GM12878 (cell line): ENCODE data around the gene TLR10. TPM values are rescaled to one million over a fixed set of nuclear protein-coding genes. Genes with fewer than 3 reads are reported as not detected.

Experiments used
- BCLAF1 ChIP-seq: fragments of 450-650 bp; IDR thresholded peaks from 2 replicates; pipeline ENCODE4 v1.6.1; 2017; ENCODE audit warnings: antibody characterized with exemption, mild to moderate bottlenecking, moderate library complexity
- BMI1 ChIP-seq: fragments of 450-650 bp; IDR thresholded peaks from 2 replicates; pipeline ENCODE4 v1.6.1; 2016; ENCODE audit warnings: mild to moderate bottlenecking, moderate library complexity, borderline replicate concordance
- CBFB ChIP-seq: IDR thresholded peaks from 2 replicates; pipeline ENCODE4 v1.6.1; 2016; ENCODE audit warnings: antibody characterized with exemption, low read depth
- IKZF1 ChIP-seq: fragments of 450-650 bp; conservative IDR thresholded peaks from 2 replicates; pipeline ENCODE4 v1.6.1; 2017; ENCODE audit warnings: antibody characterized with exemption, mild to moderate bottlenecking
- JUND ChIP-seq: IDR thresholded peaks from 2 replicates; pipeline ENCODE4 v1.6.1; 2012; ENCODE audit warnings: low read depth, mild to moderate bottlenecking, low read length, improper control_type of control experiment, moderate library complexity
- KDM1A ChIP-seq: fragments of 200-600 bp; sonication (generic); IDR thresholded peaks from 2 replicates; pipeline ENCODE4 v1.6.1; 2016; ENCODE audit warnings: borderline replicate concordance
- KLF5 ChIP-seq: fragments of 450-650 bp; IDR thresholded peaks from 2 replicates; pipeline ENCODE4 v1.6.1; 2014; ENCODE audit warnings: mild to moderate bottlenecking; ENCODE audit not compliant: partially characterized antibody
- PRDM15 ChIP-seq: fragments of 450-650 bp; formaldehyde crosslinking; IDR thresholded peaks from 2 replicates; pipeline ENCODE4 v1.4.0; 2020; ENCODE audit warnings: mild to moderate bottlenecking, moderate library complexity
- RAD21 ChIP-seq: IDR thresholded peaks from 2 replicates; pipeline ENCODE4 v1.6.1; 2011; ENCODE audit warnings: mild to moderate bottlenecking, low read depth, low read length, moderate library complexity; ENCODE audit not compliant: insufficient read depth
- RB1 ChIP-seq: fragments of 450-650 bp; formaldehyde crosslinking; IDR thresholded peaks from 2 replicates; pipeline ENCODE4 v1.6.1; 2017; ENCODE audit warnings: mild to moderate bottlenecking, borderline replicate concordance
- TCF7 ChIP-seq: IDR thresholded peaks from 2 replicates; pipeline ENCODE4 v1.6.1; 2014; ENCODE audit warnings: antibody characterized with exemption, borderline replicate concordance
- polyA plus RNA-seq, 11 experiments: library from polyadenylated mRNA; depleted of rRNA in 4 of 11; unstranded in 6 of 11; stranded (reverse) in 5 of 11; fragments of >200 nt; fragmentation: Nextera tagmentation in 4 of 11; fragmentation: Illumina TruSeq in 1 of 11; extraction: Ambion mirVana in 4 of 11; extraction: Trizol in 1 of 11; gene quantifications; 1 replicate in 1 of 11; 2 replicates in 10 of 11; pipeline versions ENCODE4 v1.2.1 to v1.2.3, GENCODE V29; 2011 to 2016; ENCODE audit warnings: inconsistent platforms in 2 of 11, missing spikeins in 2 of 11, low read depth in 1 of 11
- total RNA-seq, 4 experiments: library from RNA; depleted of rRNA in 3 of 4; stranded (reverse); fragments of >200 nt in 3 of 4; fragmentation: Illumina TruSeq in 1 of 4; extraction: Trizol in 1 of 4; gene quantifications; 2 replicates each; pipeline versions ENCODE4 v1.2.1 to v1.2.3, GENCODE V29; 2013 to 2021

TLR10 gene
- total and polyA plus RNA-seq, 10 of the 15 experiments (the other 5 are each of a cell fraction or from before 2014, with no cell fraction given) = 31.5 to 149 (median 64.9) TPM

GRCh38 chr4:38762560-38762959 lies 20.2 kb downstream of the TLR10 start (continued):
- TF ChIP-seq RAD21 (no peak), CBFB (no peak), KDM1A (no peak), IKZF1 (peak; percentile 44; the same call in 1 of the 2 replicates), TCF7 (no peak), BMI1 (no peak), KLF5 (no peak), PRDM15 (CRISPR knock-in tag) (no peak), RB1 (0 out of 2 replicates have a peak, but pooled peaks have one; percentile 66), BCLAF1 (no peak), JUND (no peak)
